HG02870 (cell line): ENCODE results near the gene KRT3.
"Not testable (repeated sequence)": the region's sequence is repeated elsewhere in the genome, so short reads cannot be mapped to it uniquely, and the experiment has no call there.

ENCODE experiments used
- ATAC-seq: cut with Tn5 transposase; IDR thresholded peaks from one replicate; pipeline ENCODE4 v1.9.1; 2021; ENCODE audit warnings: mild to moderate bottlenecking, moderate library complexity; ENCODE audit not compliant: unreplicated experiment

Gene KRT3

GRCh38 chr12:52763036-52763659 is 32.8 kb downstream of the KRT3 start:
- ATAC-seq: no peak

DNA sequence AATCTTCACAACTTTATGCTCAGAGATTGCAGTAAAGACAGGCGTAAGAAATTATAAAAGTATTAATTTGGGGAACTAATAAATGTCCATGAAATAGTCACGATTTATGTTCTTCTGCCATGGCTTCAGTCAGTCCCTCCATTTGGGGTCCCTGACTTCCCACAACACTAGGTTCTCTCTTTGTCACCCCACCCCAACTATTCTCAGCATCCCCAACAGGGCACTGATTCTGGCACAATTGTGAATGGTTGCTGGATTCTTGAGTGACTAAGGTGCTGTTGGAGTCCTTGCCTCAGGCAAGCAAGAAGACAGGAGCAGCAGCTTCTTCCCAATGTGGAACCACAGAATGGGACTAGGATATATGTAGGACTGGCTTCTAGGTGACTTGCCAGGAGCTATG is 34.1 kb downstream of the KRT3 start:
- no peak for ATAC-seq

DNA sequence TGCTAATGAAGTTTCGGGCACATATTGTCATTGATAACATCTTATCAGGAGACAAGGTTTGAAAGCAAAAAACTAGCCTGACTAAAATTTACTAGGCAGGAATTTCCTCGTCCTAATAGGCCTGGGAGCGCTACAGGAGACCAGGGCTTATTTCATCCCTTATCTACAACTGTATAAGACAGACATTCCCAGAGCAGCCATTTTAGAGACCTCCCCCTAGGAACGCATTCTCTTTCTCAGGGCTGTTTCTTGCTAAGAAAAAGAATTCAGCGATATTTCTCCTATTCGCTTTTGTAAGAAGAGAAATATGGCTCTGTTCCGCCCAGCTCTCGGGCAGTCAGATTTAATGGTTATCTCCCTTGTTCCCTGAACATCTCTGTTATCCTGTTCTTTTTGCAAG is 34.7 kb downstream of the KRT3 start:
- ATAC-seq: not testable (repeated sequence)

DNA sequence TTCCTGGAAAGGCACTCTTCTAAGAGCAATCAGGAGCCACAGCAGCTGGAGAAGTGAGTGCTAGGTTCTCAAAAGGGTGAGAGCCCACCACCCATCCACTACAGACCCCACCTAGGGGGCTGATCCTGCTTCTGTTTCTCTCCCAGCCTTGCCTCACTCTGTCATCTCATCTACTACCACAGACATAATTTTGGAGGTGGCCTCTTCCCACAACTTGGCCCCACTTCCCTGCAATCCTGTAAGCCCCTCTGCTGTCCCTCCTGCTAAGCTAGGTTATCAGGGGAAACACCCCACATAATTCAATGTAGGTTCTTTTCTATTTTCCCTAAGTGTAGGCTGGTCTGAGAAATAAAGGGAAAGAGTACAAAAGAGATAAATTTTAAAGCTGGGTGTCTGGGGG is 35.3 kb downstream of the KRT3 start:
- ATAC-seq: no peak

DNA sequence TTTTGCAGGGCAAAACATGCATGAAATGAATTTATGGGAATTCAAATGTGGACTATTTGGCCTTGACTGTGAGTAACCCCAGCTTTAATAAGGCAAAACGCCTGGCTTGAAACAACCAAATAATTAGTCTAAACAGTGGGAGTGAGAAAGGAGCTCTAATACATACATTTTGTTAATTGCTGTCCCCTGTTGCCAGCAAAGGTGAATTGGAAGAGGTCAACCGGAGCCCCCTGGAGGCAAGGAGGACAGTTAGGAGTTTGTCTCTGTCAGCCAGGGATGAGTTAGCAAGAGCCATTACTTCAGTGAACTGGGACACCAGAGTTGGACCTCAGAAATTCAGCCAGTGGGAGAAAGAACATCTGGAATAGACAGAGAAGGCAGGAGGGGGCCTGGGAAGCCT is 36.2 kb downstream of the KRT3 start:
- no peak for ATAC-seq

- ATAC-seq: no peak
Measured at GRCh38 chr12:52759218-52759617, 36.7 kb downstream of the KRT3 start.

GRCh38 chr12:52757449-52758176 is 38.3 kb downstream of the KRT3 start:
- ATAC-seq: no peak

GRCh38 chr12:52756281-52756960 is 39.5 kb downstream of the KRT3 start:
- no peak for ATAC-seq

- no peak for ATAC-seq
Measured at GRCh38 chr12:52755533-52755932, 40.4 kb downstream of the KRT3 start.

- ATAC-seq: no peak
Measured at GRCh38 chr12:52754135-52754534, 41.8 kb downstream of the KRT3 start.

GRCh38 chr12:52753283-52753682 is 42.6 kb downstream of the KRT3 start:
- ATAC-seq: no peak

- ATAC-seq: no peak
Measured at GRCh38 chr12:52752516-52752915, 43.4 kb downstream of the KRT3 start.

GRCh38 chr12:52751795-52752194 is 44.1 kb downstream of the KRT3 start:
- ATAC-seq: no peak

GRCh38 chr12:52750532-52750931 is 45.4 kb downstream of the KRT3 start:
- ATAC-seq: not testable (repeated sequence)

DNA sequence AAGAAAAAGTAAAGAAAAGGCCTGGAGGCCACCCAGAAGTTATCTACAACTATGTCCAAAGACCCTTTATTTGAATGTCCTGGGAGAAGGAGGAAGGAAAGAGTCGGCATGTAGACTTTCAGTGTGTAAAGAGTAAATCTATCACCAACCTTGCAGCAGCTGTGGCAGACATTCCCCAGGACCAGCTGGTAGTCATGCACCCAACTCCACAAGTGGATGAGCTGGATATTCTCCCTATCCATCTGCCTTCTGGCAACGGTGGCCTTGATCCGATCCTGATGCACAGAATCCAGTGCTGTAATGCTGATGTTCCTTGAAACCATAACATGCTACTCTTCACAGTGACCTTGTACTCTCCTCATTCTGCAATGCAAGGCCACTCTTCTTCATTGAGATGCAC is 46.1 kb downstream of the KRT3 start:
- ATAC-seq: no peak

GRCh38 chr12:52748578-52748977 is 47.3 kb downstream of the KRT3 start:
- ATAC-seq: no peak

DNA sequence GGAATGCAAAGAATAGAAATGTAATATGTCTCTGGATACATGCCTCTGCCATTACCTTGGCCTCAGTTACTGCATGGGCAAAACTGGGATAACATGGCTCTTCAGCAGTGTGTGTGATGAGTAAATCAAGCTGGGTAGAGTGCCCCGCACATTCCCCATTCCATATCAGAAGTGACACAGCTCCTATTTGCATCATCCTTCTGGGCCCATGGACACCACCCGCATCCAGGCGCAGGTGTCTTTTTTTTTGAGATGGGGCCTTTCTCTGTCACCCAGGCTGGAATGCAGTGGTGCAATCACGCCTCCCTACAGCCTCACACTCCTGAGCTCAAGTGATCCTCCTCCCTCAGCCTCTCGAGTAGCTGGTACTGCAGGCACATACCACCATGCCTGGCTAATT is 50.4 kb downstream of the KRT3 start:
- no peak for ATAC-seq

DNA sequence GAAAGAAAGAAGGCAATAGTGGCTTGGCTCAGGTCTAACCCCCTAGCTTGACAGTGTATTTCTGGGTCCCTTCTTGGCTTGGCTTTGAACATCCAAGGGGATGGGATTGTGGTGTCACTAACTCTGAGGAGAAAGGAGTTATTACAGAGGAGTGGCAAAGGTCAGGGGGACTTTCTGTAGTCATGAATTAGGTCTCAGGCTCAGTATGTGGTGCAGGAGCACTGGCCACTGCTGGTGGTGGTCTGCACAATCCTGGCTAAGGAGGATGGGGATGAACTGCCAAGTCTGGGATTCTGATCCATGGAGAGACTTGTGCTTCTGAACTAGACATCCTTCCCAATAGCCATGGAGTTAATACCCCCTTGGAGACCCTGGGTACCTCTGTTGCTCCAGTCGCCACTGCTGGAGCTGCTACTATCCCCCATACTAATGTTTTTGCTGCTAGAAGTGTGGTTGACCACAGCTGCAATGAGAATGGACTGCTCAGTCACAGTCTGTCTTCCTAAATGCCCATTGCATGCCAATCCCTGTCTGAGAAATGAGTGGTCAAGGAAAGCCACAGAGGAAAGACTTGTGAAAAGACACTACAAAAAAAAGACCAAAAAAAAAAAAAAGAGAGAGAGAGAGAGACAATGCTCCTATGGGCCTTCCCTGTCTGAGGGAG is 51.3 kb downstream of the KRT3 start:
- ATAC-seq: no peak

GRCh38 chr12:52742822-52743457 is 53.0 kb downstream of the KRT3 start:
- no peak for ATAC-seq

DNA sequence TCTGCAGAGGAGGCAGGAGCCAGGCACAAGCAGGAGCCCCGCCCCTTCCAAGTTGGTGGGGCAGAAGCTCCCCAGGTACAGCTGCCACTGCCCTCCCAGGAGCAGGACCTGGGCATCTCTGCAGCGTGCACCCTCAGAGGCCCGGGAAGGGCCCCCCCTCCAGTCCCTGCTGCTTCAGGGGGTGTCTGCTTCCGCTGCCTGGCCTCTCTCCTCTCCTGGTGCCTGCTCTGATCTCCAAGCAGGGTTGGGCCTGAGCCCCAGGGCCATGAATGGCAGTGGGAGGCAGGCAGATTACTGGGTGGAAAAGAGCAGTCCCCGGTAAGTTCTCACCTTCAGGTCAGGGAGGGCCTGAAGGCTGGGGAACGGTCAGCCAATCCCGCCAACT is 53.7 kb downstream of the KRT3 start:
- ATAC-seq: no peak
